Uterus (tissue), 2 donors: ENCODE data around the gene PSAP.

ENCODE experiments used
- CTCF ChIP-seq, 4 experiments: fragments of 200-600 bp in 2 of 4; fragments of 450-650 bp in 2 of 4; sonication (generic) in 2 of 4; IDR thresholded peaks; one replicate each; pipeline ENCODE4 v1.5.1; 2016 to 2019; ENCODE audit warnings: antibody characterized with exemption in 4 of 4, mild to moderate bottlenecking in 2 of 4, moderate library complexity in 1 of 4
- POLR2A ChIP-seq, 2 donors: fragments of 450-650 bp; IDR thresholded peaks; one replicate each; pipeline ENCODE4 v1.6.1; 2016; ENCODE audit warnings: antibody characterized with exemption in 2 of 2, mild to moderate bottlenecking in 1 of 2, moderate library complexity in 1 of 2

- no peak for TF ChIP-seq CTCF (IDR thresholded peaks at IDR 0.05)
- no peak for TF ChIP-seq POLR2A (IDR thresholded peaks at IDR 0.05)
Observed at GRCh38 chr10:71880425-71881306, 29.6 kb upstream of the PSAP start.
